Bronchial epithelial cell (primary cell): ENCODE results near the gene MRPL54. TPM values are rescaled to one million over a fixed set of nuclear protein-coding genes. Genes with fewer than 3 reads are reported as not detected.

Source experiments
- DNase-seq: peaks from one replicate; pipeline ENCODE4 v3.0.0-alpha.2; 2010; ENCODE audit warnings: low read depth
- FAIRE-seq: peaks from 2 replicates; lab custom pipeline; 2011; peaks lifted over from hg19 to GRCh38; lab: Jason Lieb, UNC
- H3K27me3 ChIP-seq: 2 replicates; pipeline ENCODE4 v1.5.1; 2011; ENCODE audit warnings: low read length; ENCODE audit not compliant: control insufficient read depth, insufficient read depth
- H3K36me3 ChIP-seq: 2 replicates; pipeline ENCODE4 v1.5.1; 2011; ENCODE audit warnings: low read length; ENCODE audit not compliant: control insufficient read depth, insufficient read depth
- H3K4me3 ChIP-seq: 2 replicates; pipeline ENCODE4 v1.5.1; 2011; ENCODE audit warnings: mild to moderate bottlenecking, low read depth, low read length, control low read depth
- CTCF ChIP-seq: IDR thresholded peaks from 2 replicates; pipeline ENCODE4 v1.5.1; 2011; ENCODE audit warnings: mild to moderate bottlenecking, moderate library complexity, low read length, control low read depth, inconsistent platforms; ENCODE audit not compliant: insufficient read depth, severe bottlenecking
- total RNA-seq: library from RNA; depleted of rRNA; stranded (reverse); fragments of >200 nt; gene quantifications from 2 replicates; pipeline ENCODE4 v1.2.1, GENCODE V29; 2014

The MRPL54 gene
- total RNA-seq, 1 donor from 2014 or later = 84.8 TPM

- peak; percentile 95 for FAIRE-seq
- TF ChIP-seq CTCF = no peak
These were observed 45.3 kb downstream of the MRPL54 start for GRCh38 chr19:3807574-3808354.

GRCh38 chr19:3808420-3809143 is 46.1 kb downstream of the MRPL54 start:
- TF ChIP-seq CTCF = no peak
- no peak for DNase-seq
- FAIRE-seq = no peak
- H3K27me3 ChIP-seq = no peaks in the 10 kb centered on the region
- no peaks in the 10 kb centered on the region for H3K36me3 ChIP-seq
- no peak overlapping the region for H3K4me3 ChIP-seq

More at GRCh38 chr19:3807574-3808354, 45.3 kb downstream of the MRPL54 start:
- no peaks in the 10 kb centered on the region for H3K36me3 ChIP-seq
- DNase-seq = no peak
- no peaks in the 10 kb centered on the region for H3K27me3 ChIP-seq
- H3K4me3 ChIP-seq = no peak overlapping the region

GRCh38 chr19:3809881-3810707 is 47.6 kb downstream of the MRPL54 start:
- TF ChIP-seq CTCF = no peak
- H3K4me3 ChIP-seq = no peak overlapping the region
- H3K36me3 ChIP-seq = no peaks in the 10 kb centered on the region
- FAIRE-seq = no peak
- DNase-seq = no peak
- no peaks in the 10 kb centered on the region for H3K27me3 ChIP-seq

GRCh38 chr19:3810708-3811355 is 48.4 kb downstream of the MRPL54 start:
- FAIRE-seq (no peak), DNase-seq (no peak)
- no peaks in the 10 kb centered on the region for H3K36me3 ChIP-seq
- no peak for TF ChIP-seq CTCF
- no peak overlapping the region for H3K4me3 ChIP-seq
- no peaks in the 10 kb centered on the region for H3K27me3 ChIP-seq
